ENCODE results near the gene MORF4L1. TPM values are rescaled to one million over a fixed set of nuclear protein-coding genes. Genes with fewer than 3 reads are reported as not detected.
"Not testable (repeated sequence)": the region's sequence is repeated elsewhere in the genome, so short reads cannot be mapped to it uniquely, and the experiment has no call there.

MORF4L1 gene
- total RNA-seq, 1 experiment from 2014 or later: 146 TPM

- H3K36me3 ChIP-seq (ENCODE audit: insufficient read depth, low read length); H3K27me3 ChIP-seq (ENCODE audit: low read length); H3K4me2 ChIP-seq (ENCODE audit: low read depth, low read length, poor library complexity, severe bottlenecking); H2AFZ ChIP-seq (ENCODE audit: low read length); H3K9me3 ChIP-seq (ENCODE audit: low read length); DNase-seq; H4K20me1 ChIP-seq (ENCODE audit: insufficient read depth, low read depth, low read length); H3K27ac ChIP-seq (ENCODE audit: low read length); H3K4me1 ChIP-seq (ENCODE audit: low read length); H3K9ac ChIP-seq (ENCODE audit: low read length); H3K4me3 ChIP-seq (ENCODE audit: low read length); H3K9me2 ChIP-seq (replicated peaks; ENCODE audit: insufficient read depth, low read length); H3K79me2 ChIP-seq (ENCODE audit: low read length): not testable (repeated sequence)
Measured at GRCh38 chr15:78928176-78928575, 55.5 kb downstream of the MORF4L1 start.

- Histone ChIP-seq H3K4me3 (ENCODE audit: low read length) (no peak overlapping the region), H3K9ac (ENCODE audit: low read length) (no peak overlapping the region), H3K4me2 (ENCODE audit: low read depth, low read length, poor library complexity, severe bottlenecking) (no peak overlapping the region), H3K27ac (ENCODE audit: low read length) (no peak overlapping the region), H3K27me3 (ENCODE audit: low read length) (no peaks in the 10 kb centered on the region), H3K9me3 (ENCODE audit: low read length) (no peaks in the 10 kb centered on the region), H3K4me1 (ENCODE audit: low read length) (no peaks in the 10 kb centered on the region), H2AFZ (ENCODE audit: low read length) (no peak overlapping the region), H3K9me2 (replicated peaks; ENCODE audit: insufficient read depth, low read length) (no peaks in the 10 kb centered on the region), H3K36me3 (ENCODE audit: insufficient read depth, low read length) (peaks cover 3% of the 10 kb centered on the region; the same call in 1 of the 2 replicates), H3K79me2 (ENCODE audit: low read length) (no peaks in the 10 kb centered on the region), H4K20me1 (ENCODE audit: insufficient read depth, low read depth, low read length) (no peaks in the 10 kb centered on the region)
- no peak for DNase-seq
Measured at GRCh38 chr15:78928616-78929093, 56.0 kb downstream of the MORF4L1 start.

DNA sequence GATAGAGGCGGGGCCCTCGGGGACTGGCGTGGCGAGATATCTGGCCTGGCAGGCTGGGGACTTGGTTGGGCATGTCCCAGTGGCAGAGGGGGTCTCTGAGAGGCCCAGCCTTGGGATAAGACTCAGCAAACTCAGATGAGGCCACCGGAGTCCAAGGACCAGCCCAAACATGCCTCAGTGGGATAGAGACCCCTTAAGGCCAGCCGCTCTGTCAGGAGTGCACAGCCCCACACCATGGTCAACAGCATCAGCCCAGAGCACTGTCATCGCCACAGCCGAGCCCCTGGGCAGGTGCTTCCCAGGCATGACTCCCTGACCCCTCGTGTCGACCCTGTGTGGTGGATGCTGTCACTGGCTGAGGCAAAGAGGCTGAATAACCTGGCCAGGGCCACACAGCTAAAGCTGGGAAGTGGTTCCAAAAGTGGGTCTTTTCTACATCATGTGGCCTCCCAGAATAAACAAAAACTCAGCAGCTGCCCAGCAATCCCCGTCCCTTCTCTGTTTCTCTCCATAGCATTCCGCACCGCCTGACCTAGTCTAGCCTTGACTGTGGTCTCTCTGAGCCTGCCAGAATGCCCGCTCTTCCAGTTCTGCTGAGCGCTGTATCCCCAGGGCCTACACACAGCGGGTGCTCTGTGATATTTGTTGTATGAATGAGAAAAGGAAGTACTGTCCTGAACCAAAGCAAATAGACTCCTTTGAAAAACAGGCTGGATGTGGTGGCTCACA, 57.0 kb downstream of the MORF4L1 start:
- H2AFZ ChIP-seq (ENCODE audit: low read length): no peak overlapping the region
- H3K4me3 ChIP-seq (ENCODE audit: low read length): no peak overlapping the region
- no peak overlapping the region for H3K27ac ChIP-seq (ENCODE audit: low read length)
- H3K27me3 ChIP-seq (ENCODE audit: low read length): no peaks in the 10 kb centered on the region
- H3K4me1 ChIP-seq (ENCODE audit: low read length): no peaks in the 10 kb centered on the region
- H3K9ac ChIP-seq (ENCODE audit: low read length): no peak overlapping the region
- H3K36me3 ChIP-seq (ENCODE audit: insufficient read depth, low read length): peaks cover 3% of the 10 kb centered on the region; the same call in 1 of the 2 replicates
- DNase-seq: no peak
- H4K20me1 ChIP-seq (ENCODE audit: insufficient read depth, low read depth, low read length): no peaks in the 10 kb centered on the region
- H3K4me2 ChIP-seq (ENCODE audit: low read depth, low read length, poor library complexity, severe bottlenecking): no peak overlapping the region
- no peaks in the 10 kb centered on the region for H3K9me3 ChIP-seq (ENCODE audit: low read length)
- no peaks in the 10 kb centered on the region for H3K9me2 ChIP-seq (replicated peaks; ENCODE audit: insufficient read depth, low read length)
- no peaks in the 10 kb centered on the region for H3K79me2 ChIP-seq (ENCODE audit: low read length)

DNA sequence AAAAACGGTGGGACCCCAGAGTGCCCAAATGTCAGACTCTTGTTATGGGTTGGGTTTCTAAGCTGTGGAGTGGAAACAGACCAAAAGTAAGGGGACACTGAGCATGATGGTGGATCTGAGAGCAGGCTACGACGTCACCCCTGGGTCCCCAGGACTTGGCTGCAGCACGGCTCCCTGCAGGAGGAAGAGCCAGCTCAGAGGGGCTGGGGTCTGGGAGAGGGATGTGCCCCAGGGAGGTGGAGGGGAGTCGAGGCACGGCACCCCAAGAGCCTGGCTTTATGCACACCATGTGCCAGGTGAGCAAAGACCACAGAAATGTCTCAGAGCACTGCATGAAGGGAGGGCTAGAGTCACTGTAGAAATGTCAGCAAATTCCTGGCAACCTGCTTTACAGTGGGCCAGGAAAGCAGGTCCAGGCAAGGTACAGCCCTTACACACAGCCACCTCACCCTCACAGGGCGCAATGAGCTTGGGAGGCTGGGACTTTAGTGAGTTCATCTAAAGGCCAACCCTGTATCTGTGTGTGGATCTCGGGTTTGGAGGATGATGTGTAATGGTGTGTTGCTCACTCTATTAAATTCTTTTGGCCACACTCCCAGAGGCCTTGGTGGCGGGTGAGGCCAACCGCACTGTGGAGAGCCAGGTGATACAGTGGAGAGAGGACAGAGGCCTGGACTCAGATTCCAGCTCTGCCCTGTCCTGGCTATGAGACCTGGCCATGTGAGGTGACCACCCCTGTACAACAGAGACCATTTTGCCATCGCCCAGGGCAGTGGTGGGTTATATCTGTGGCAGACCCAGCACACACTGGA, 58.1 kb downstream of the MORF4L1 start:
- Histone ChIP-seq H3K27me3 (ENCODE audit: low read length) (no peaks in the 10 kb centered on the region), H3K9me2 (replicated peaks; ENCODE audit: insufficient read depth, low read length) (no peaks in the 10 kb centered on the region), H3K36me3 (ENCODE audit: insufficient read depth, low read length) (peaks cover 3% of the 10 kb centered on the region; the same call in 1 of the 2 replicates), H3K4me1 (ENCODE audit: low read length) (no peaks in the 10 kb centered on the region), H3K4me2 (ENCODE audit: low read depth, low read length, poor library complexity, severe bottlenecking) (no peak overlapping the region), H3K9me3 (ENCODE audit: low read length) (no peaks in the 10 kb centered on the region), H3K4me3 (ENCODE audit: low read length) (no peak overlapping the region), H3K9ac (ENCODE audit: low read length) (no peak overlapping the region), H3K27ac (ENCODE audit: low read length) (no peak overlapping the region), H2AFZ (ENCODE audit: low read length) (no peak overlapping the region), H4K20me1 (ENCODE audit: insufficient read depth, low read depth, low read length) (no peaks in the 10 kb centered on the region), H3K79me2 (ENCODE audit: low read length) (no peaks in the 10 kb centered on the region)
- no peak for DNase-seq

DNA sequence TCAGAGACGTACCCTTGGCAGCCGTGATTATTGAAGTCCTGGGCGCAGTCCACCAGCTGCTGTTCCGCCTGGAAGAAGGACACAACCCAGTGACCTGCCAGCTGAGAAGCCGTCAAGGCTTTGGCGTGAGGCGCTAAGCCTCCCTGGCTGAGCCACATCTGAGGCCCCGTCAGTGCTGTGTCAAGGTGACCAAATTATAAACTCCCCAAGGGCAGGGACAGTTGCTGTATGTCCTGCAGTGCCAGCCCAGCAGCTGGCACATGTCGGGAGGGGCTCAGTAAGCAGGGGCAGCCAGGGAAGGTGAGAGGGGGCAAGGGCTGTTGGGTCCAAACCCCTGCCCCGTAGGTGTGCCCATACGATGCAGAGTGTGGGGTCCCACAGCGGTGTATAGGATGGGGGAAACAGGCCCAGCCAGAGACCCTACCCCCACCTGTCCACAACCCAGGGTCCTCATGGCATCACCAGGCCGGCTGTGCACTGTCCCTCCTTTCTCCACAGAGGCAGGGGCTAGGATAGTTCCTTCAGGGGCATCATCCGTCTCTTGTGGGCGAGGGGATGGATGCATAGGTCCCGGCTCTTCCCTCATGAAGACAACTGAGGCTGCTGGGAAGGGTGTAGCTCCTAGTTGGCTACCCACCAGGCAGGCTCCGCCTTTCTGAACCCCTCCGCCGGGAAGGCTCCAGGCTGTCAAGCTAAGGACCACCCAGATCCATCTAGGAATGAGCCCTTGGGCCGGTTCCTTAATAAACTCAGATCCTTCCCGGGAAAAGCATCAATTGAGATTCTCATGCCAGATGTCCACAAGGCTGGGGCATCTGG, 59.0 kb downstream of the MORF4L1 start:
- Histone ChIP-seq H4K20me1 (ENCODE audit: insufficient read depth, low read depth, low read length) (no peaks in the 10 kb centered on the region), H3K9me3 (ENCODE audit: low read length) (no peaks in the 10 kb centered on the region), H3K9me2 (replicated peaks; ENCODE audit: insufficient read depth, low read length) (no peaks in the 10 kb centered on the region), H3K9ac (ENCODE audit: low read length) (no peak overlapping the region), H3K79me2 (ENCODE audit: low read length) (no peaks in the 10 kb centered on the region), H3K27ac (ENCODE audit: low read length) (no peak overlapping the region), H3K4me3 (ENCODE audit: low read length) (no peak overlapping the region), H2AFZ (ENCODE audit: low read length) (no peak overlapping the region), H3K4me1 (ENCODE audit: low read length) (no peaks in the 10 kb centered on the region), H3K36me3 (ENCODE audit: insufficient read depth, low read length) (no peaks in the 10 kb centered on the region), H3K4me2 (ENCODE audit: low read depth, low read length, poor library complexity, severe bottlenecking) (no peak overlapping the region), H3K27me3 (ENCODE audit: low read length) (no peaks in the 10 kb centered on the region)
- DNase-seq: no peak

GRCh38 chr15:78932258-78932808, 59.6 kb downstream of the MORF4L1 start:
- Histone ChIP-seq H4K20me1 (ENCODE audit: insufficient read depth, low read depth, low read length) (no peaks in the 10 kb centered on the region), H3K4me3 (ENCODE audit: low read length) (no peak overlapping the region), H3K27ac (ENCODE audit: low read length) (no peak overlapping the region), H2AFZ (ENCODE audit: low read length) (no peak overlapping the region), H3K79me2 (ENCODE audit: low read length) (no peaks in the 10 kb centered on the region), H3K4me2 (ENCODE audit: low read depth, low read length, poor library complexity, severe bottlenecking) (no peak overlapping the region), H3K9me3 (ENCODE audit: low read length) (no peaks in the 10 kb centered on the region), H3K27me3 (ENCODE audit: low read length) (no peaks in the 10 kb centered on the region), H3K4me1 (ENCODE audit: low read length) (no peaks in the 10 kb centered on the region), H3K9ac (ENCODE audit: low read length) (no peak overlapping the region), H3K9me2 (replicated peaks; ENCODE audit: insufficient read depth, low read length) (no peaks in the 10 kb centered on the region), H3K36me3 (ENCODE audit: insufficient read depth, low read length) (no peaks in the 10 kb centered on the region)
- no peak for DNase-seq

DNA sequence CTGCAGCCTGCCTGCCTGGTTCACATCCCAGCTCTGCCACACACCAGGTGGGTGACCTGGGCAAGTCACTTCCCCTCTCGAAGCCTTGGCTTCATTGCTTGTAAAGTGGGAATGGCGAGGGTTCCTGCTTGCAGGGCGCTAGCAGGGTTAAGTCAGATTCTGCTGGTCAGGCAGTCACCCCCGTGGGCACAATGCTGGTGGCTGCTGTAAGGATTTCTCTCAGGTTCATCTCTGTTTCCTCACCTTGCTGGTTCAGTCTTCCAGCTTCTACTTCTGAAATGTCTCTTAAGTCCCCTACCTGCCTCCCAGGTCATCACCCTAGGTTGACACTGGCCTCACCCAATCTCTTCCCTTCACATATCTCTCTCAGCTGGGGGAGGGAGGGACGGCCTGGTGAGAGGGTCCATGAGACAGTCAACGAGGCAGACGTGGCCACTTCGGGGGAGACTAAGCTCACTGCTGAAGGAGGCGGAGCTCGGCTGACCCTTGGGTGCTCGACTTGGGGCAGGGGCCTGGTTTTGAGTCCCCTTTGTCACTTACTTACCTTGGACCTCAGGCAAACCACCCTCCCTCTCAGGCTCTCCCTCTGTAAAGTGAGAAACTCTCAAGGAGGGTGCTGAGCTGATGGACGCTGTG, 60.6 kb downstream of the MORF4L1 start:
- Histone ChIP-seq H4K20me1 (ENCODE audit: insufficient read depth, low read depth, low read length) (no peaks in the 10 kb centered on the region), H3K27ac (ENCODE audit: low read length) (no peak overlapping the region), H3K4me3 (ENCODE audit: low read length) (no peak overlapping the region), H3K4me1 (ENCODE audit: low read length) (no peaks in the 10 kb centered on the region), H3K36me3 (ENCODE audit: insufficient read depth, low read length) (no peaks in the 10 kb centered on the region), H2AFZ (ENCODE audit: low read length) (no peak overlapping the region), H3K79me2 (ENCODE audit: low read length) (no peaks in the 10 kb centered on the region), H3K4me2 (ENCODE audit: low read depth, low read length, poor library complexity, severe bottlenecking) (no peak overlapping the region), H3K9me3 (ENCODE audit: low read length) (no peaks in the 10 kb centered on the region), H3K9ac (ENCODE audit: low read length) (no peak overlapping the region), H3K9me2 (replicated peaks; ENCODE audit: insufficient read depth, low read length) (no peaks in the 10 kb centered on the region), H3K27me3 (ENCODE audit: low read length) (no peaks in the 10 kb centered on the region)
- DNase-seq: no peak
